LNCaP clone FGC (cell line): ENCODE data around the gene FDXR.
A peak's percentile ranks its signal among the peaks of the same experiment; 100 is the strongest.

ENCODE experiments used
- DNase-seq: peaks from one replicate; pipeline ENCODE4 v3.0.0-alpha.2; 2011; ENCODE audit warnings: low read depth
- H3K4me3 ChIP-seq: 2 replicates; pipeline ENCODE4 v1.5.1; 2011; ENCODE audit warnings: mild to moderate bottlenecking, low read depth, low read length, control low read depth
- CTCF ChIP-seq: IDR thresholded peaks from 2 replicates; pipeline ENCODE4 v1.5.1; 2012; ENCODE audit warnings: mild to moderate bottlenecking; ENCODE audit not compliant: control insufficient read depth, insufficient read depth; ENCODE audit errors: extremely low read depth

Gene FDXR

DNA sequence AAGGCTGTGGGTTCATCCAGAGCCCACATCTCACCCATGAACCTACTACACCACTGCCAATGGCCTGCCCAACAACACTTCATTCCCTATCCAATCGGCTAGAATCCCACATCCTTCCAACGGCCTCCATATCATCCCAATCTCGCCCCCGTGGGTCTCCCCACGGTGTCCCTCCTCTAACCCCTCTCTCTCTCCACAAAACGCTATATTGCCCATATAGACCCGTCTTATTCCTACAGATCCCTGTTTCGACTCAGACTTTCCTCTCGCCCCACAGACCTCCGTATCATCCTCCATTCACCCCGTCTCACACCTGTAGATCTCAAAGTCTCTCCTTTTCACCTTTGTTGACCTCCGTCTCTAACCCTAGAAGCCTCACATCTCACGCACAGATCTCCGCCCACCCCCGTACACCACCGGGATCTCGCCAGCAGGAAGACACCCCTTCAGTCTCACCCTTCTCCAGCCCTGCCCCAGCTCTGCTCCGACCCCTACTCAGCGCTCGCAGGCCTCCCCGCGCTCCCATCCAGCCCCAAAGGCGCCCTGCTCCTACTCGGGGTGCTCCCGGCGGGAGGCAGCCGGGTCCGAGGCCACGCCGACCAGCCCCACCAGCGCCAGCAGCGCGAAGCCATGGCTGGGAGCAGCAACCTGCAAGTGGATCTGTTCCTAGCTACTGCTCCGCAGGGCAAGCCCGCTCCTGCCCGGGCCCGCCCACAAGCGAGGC lies at the start of gene FDXR:
Gene FDXR (minus strand): TSS at position 682 of the 724 bp plus-strand sequence. CDS start 50 bp downstream, at position 632.
- TF ChIP-seq CTCF: no peak
- no peak for DNase-seq
- peak within 1 kb of the TSS; percentile 91 for H3K4me3 ChIP-seq

GRCh38 chr17:74922172-74922571 lies 49.4 kb upstream of the FDXR start:
- no peak for TF ChIP-seq CTCF
- DNase-seq: no peak
- no peak overlapping the region for H3K4me3 ChIP-seq

GRCh38 chr17:74921769-74922168 lies 49.0 kb upstream of the FDXR start:
- no peak overlapping the region for H3K4me3 ChIP-seq
- no peak for DNase-seq
- no peak for TF ChIP-seq CTCF

- H3K4me3 ChIP-seq: no peak overlapping the region
- TF ChIP-seq CTCF: no peak
- no peak for DNase-seq
Observed at GRCh38 chr17:74921026-74921681, 48.4 kb upstream of the FDXR start.

GRCh38 chr17:74920642-74921025 lies 47.8 kb upstream of the FDXR start:
- TF ChIP-seq CTCF: no peak
- no peak for DNase-seq
- H3K4me3 ChIP-seq: no peak overlapping the region

DNA sequence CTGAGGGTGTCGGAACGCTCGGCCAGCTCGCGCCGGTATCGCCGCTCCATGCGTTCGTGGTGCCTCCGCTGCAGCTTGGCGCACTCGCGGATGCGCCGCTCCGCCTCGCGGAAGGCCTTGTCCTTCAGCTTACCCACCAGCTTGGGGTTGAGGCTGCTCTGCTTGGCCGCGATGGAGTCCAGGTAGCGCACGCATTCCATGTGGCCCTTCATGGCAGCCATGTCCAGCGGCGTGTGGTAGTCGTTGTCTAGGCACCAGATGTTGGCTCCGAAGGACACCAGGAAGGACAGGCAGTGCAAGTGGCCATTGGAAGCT lies 47.5 kb upstream of the FDXR start:
- no peak for DNase-seq
- no peak overlapping the region for H3K4me3 ChIP-seq
- no peak for TF ChIP-seq CTCF
